Memory B cell (primary cell): ENCODE data around the gene NFATC2.
"Not testable (repeated sequence)": the region's sequence is repeated elsewhere in the genome, so short reads cannot be mapped to it uniquely, and the experiment has no call there.

Source experiments
- ATAC-seq: fragments of 150-1000 bp; cut with Tn5 transposase; 2 replicates; pipeline ENCODE4 v1.10.0; 2021; ENCODE audit warnings: low read depth, mild to moderate bottlenecking, moderate library complexity
- DNase-seq, 2 donors: peaks; one replicate each; pipeline ENCODE4 v3.0.0; 2022; ENCODE audit warnings: low spot score in 2 of 2
- H3K27ac Mint-ChIP-seq: one replicate; pipeline ENCODE4 v1.8.0; 2022; ENCODE audit warnings: mild to moderate bottlenecking, moderate library complexity, mixed read lengths
- H3K27me3 Mint-ChIP-seq: one replicate; pipeline ENCODE4 v1.8.0; 2022; ENCODE audit warnings: mixed read lengths
- H3K36me3 Mint-ChIP-seq: one replicate; pipeline ENCODE4 v1.8.0; 2022; ENCODE audit warnings: mild to moderate bottlenecking, mixed read lengths
- H3K4me1 Mint-ChIP-seq: one replicate; pipeline ENCODE4 v1.8.0; 2022; ENCODE audit warnings: mixed read lengths
- H3K4me3 Mint-ChIP-seq: one replicate; pipeline ENCODE4 v1.8.0; 2022; ENCODE audit warnings: mild to moderate bottlenecking, moderate library complexity, mixed read lengths
- H3K9me3 Mint-ChIP-seq: one replicate; pipeline ENCODE4 v1.8.0; 2022; ENCODE audit warnings: mixed read lengths

Gene NFATC2

GRCh38 chr20:51540580-51540979 lies 1.9 kb downstream of the NFATC2 start:
- Mint-ChIP-seq H3K9me3 (peaks cover 4% of the 10 kb centered on the region), H3K4me1 (peaks cover 59% of the 10 kb centered on the region), H3K27me3 (peaks cover 3% of the 10 kb centered on the region), H3K27ac (peak overlapping the region; percentile 97), H3K4me3 (peak overlapping the region; percentile 97), H3K36me3 (peaks cover 16% of the 10 kb centered on the region)
- no peak for ATAC-seq
- no peak for DNase-seq

- not testable (repeated sequence) for ATAC-seq, DNase-seq, H3K9me3 Mint-ChIP-seq, H3K27me3 Mint-ChIP-seq
- H3K4me1 Mint-ChIP-seq = peaks cover 60% of the 10 kb centered on the region
- peaks cover 16% of the 10 kb centered on the region for H3K36me3 Mint-ChIP-seq
- peak overlapping the region; percentile 68 for H3K27ac Mint-ChIP-seq
- peak overlapping the region; percentile 22 for H3K4me3 Mint-ChIP-seq
These were observed 2.4 kb downstream of the NFATC2 start for GRCh38 chr20:51540074-51540473.

GRCh38 chr20:51536116-51537069 lies 6.1 kb downstream of the NFATC2 start:
- peaks cover 19% of the 10 kb centered on the region for H3K36me3 Mint-ChIP-seq
- peaks cover 3% of the 10 kb centered on the region for H3K9me3 Mint-ChIP-seq
- no peak overlapping the region for H3K4me3 Mint-ChIP-seq
- no peaks in the 10 kb centered on the region for H3K27me3 Mint-ChIP-seq
- DNase-seq (no peak), ATAC-seq (no peak)
- H3K27ac Mint-ChIP-seq = peak overlapping the region; percentile 56
- peaks cover 70% of the 10 kb centered on the region for H3K4me1 Mint-ChIP-seq

GRCh38 chr20:51535674-51536073 lies 6.8 kb downstream of the NFATC2 start:
- peaks cover 70% of the 10 kb centered on the region for H3K4me1 Mint-ChIP-seq
- H3K27ac Mint-ChIP-seq = peak overlapping the region; percentile 86
- DNase-seq (no peak), ATAC-seq (no peak)
- peaks cover 19% of the 10 kb centered on the region for H3K36me3 Mint-ChIP-seq
- peaks cover 3% of the 10 kb centered on the region for H3K9me3 Mint-ChIP-seq
- no peaks in the 10 kb centered on the region for H3K27me3 Mint-ChIP-seq
- peak overlapping the region; percentile 62 for H3K4me3 Mint-ChIP-seq

GRCh38 chr20:51535075-51535386 lies 7.5 kb downstream of the NFATC2 start:
- DNase-seq = no peak
- Mint-ChIP-seq H3K4me1 (peaks cover 71% of the 10 kb centered on the region), H3K36me3 (peaks cover 19% of the 10 kb centered on the region), H3K4me3 (peak overlapping the region; percentile 62), H3K9me3 (peaks cover 3% of the 10 kb centered on the region), H3K27me3 (no peaks in the 10 kb centered on the region), H3K27ac (peak overlapping the region; percentile 86)
- peak; percentile 31 for ATAC-seq

GRCh38 chr20:51533291-51534172 lies 9.0 kb downstream of the NFATC2 start:
- H3K4me3 Mint-ChIP-seq = no peak overlapping the region
- H3K4me1 Mint-ChIP-seq = peaks cover 66% of the 10 kb centered on the region
- peak overlapping the region; percentile 61 for H3K27ac Mint-ChIP-seq
- H3K27me3 Mint-ChIP-seq = no peaks in the 10 kb centered on the region
- peaks cover 15% of the 10 kb centered on the region for H3K36me3 Mint-ChIP-seq
- no peak for DNase-seq
- no peak for ATAC-seq
- H3K9me3 Mint-ChIP-seq = peaks cover 3% of the 10 kb centered on the region

- ATAC-seq (no peak), DNase-seq (no peak)
- peaks cover 66% of the 10 kb centered on the region for H3K4me1 Mint-ChIP-seq
- H3K36me3 Mint-ChIP-seq = peaks cover 8% of the 10 kb centered on the region
- H3K27ac Mint-ChIP-seq = peak overlapping the region; percentile 74
- H3K4me3 Mint-ChIP-seq = no peak overlapping the region
- peaks cover under 1% of the 10 kb centered on the region for H3K9me3 Mint-ChIP-seq
- no peaks in the 10 kb centered on the region for H3K27me3 Mint-ChIP-seq
These were observed 9.8 kb downstream of the NFATC2 start for GRCh38 chr20:51532577-51533191.

GRCh38 chr20:51531712-51532456 lies 10.6 kb downstream of the NFATC2 start:
- DNase-seq (no peak), ATAC-seq (no peak)
- H3K9me3 Mint-ChIP-seq = no peaks in the 10 kb centered on the region
- H3K27ac Mint-ChIP-seq = peak overlapping the region; percentile 97
- H3K27me3 Mint-ChIP-seq = no peaks in the 10 kb centered on the region
- peaks cover 5% of the 10 kb centered on the region for H3K36me3 Mint-ChIP-seq
- peaks cover 63% of the 10 kb centered on the region for H3K4me1 Mint-ChIP-seq
- H3K4me3 Mint-ChIP-seq = no peak overlapping the region

- Mint-ChIP-seq H3K36me3 (peaks cover 5% of the 10 kb centered on the region), H3K4me1 (peaks cover 63% of the 10 kb centered on the region), H3K9me3 (no peaks in the 10 kb centered on the region), H3K27ac (peak overlapping the region; percentile 97), H3K4me3 (peak overlapping the region; percentile 28), H3K27me3 (no peaks in the 10 kb centered on the region)
- DNase-seq (peak in 1 of 2 donors; percentile 38), ATAC-seq (peak; percentile 69)
These were observed 11.3 kb downstream of the NFATC2 start for GRCh38 chr20:51531141-51531710.

- H3K9me3 Mint-ChIP-seq = no peaks in the 10 kb centered on the region
- no peaks in the 10 kb centered on the region for H3K27me3 Mint-ChIP-seq
- DNase-seq = no peak
- H3K4me1 Mint-ChIP-seq = peaks cover 64% of the 10 kb centered on the region
- ATAC-seq = peak; percentile 18
- H3K27ac Mint-ChIP-seq = peak overlapping the region; percentile 97
- peaks cover 5% of the 10 kb centered on the region for H3K36me3 Mint-ChIP-seq
- peak overlapping the region; percentile 70 for H3K4me3 Mint-ChIP-seq
These were observed 12.8 kb downstream of the NFATC2 start for GRCh38 chr20:51529758-51530157.

- Mint-ChIP-seq H3K36me3 (peaks cover 7% of the 10 kb centered on the region), H3K4me3 (peak overlapping the region; percentile 67), H3K27me3 (no peaks in the 10 kb centered on the region), H3K4me1 (peaks cover 67% of the 10 kb centered on the region), H3K27ac (peak overlapping the region; percentile 97), H3K9me3 (no peaks in the 10 kb centered on the region)
- ATAC-seq (no peak), DNase-seq (no peak)
These were observed 13.3 kb downstream of the NFATC2 start for GRCh38 chr20:51529081-51529681.

GRCh38 chr20:51528263-51529027 lies 14.1 kb downstream of the NFATC2 start:
- Mint-ChIP-seq H3K4me1 (peaks cover 66% of the 10 kb centered on the region), H3K36me3 (peaks cover 7% of the 10 kb centered on the region), H3K27me3 (no peaks in the 10 kb centered on the region), H3K27ac (peak overlapping the region; percentile 97), H3K9me3 (no peaks in the 10 kb centered on the region), H3K4me3 (peak overlapping the region; percentile 67)
- ATAC-seq (peak; percentile 48), DNase-seq (no peak)
